COLO668 (cell line): Measurements from ENCODE around the gene ANKRD13A.
"Not testable (repeated sequence)": the region's sequence is repeated elsewhere in the genome, so short reads cannot be mapped to it uniquely, and the experiment has no call there.

Experiments used
- DNase-seq: peaks from one replicate; lab custom pipeline; 2025; ENCODE audit not compliant: unreplicated experiment; lab: John Stamatoyannopoulos, UW

ANKRD13A gene

GRCh38 chr12:109983432-109984142, 15.6 kb upstream of the ANKRD13A start:
- no peak for DNase-seq

GRCh38 chr12:109986236-109986635, 13.0 kb upstream of the ANKRD13A start:
- DNase-seq: not testable (repeated sequence)

- DNase-seq: no peak
Measured at GRCh38 chr12:109987615-109988014, 11.6 kb upstream of the ANKRD13A start.

GRCh38 chr12:109988274-109988673, 11.0 kb upstream of the ANKRD13A start:
- no peak for DNase-seq

GRCh38 chr12:109988903-109989302, 10.3 kb upstream of the ANKRD13A start:
- DNase-seq: no peak

GRCh38 chr12:109989380-109989779, 9.8 kb upstream of the ANKRD13A start:
- DNase-seq: no peak

GRCh38 chr12:109991586-109991985, 7.6 kb upstream of the ANKRD13A start:
- no peak for DNase-seq

- DNase-seq: no peak
Measured at GRCh38 chr12:109993091-109993490, 6.1 kb upstream of the ANKRD13A start.

GRCh38 chr12:109994401-109995175, 4.6 kb upstream of the ANKRD13A start:
- no peak for DNase-seq

- no peak for DNase-seq
Measured at GRCh38 chr12:109995361-109995685, 3.9 kb upstream of the ANKRD13A start.

GRCh38 chr12:109995686-109996482, 3.3 kb upstream of the ANKRD13A start, which contains the start of gene GIT2:
Gene GIT2 (minus strand): TSS chr12:109996368. CDS start chr12:109996224, 144 bp downstream.
- peak; percentile 97 for DNase-seq

GRCh38 chr12:109996483-109996853, 2.8 kb upstream of the ANKRD13A start:
- no peak for DNase-seq

GRCh38 chr12:109997393-109997792, 1.8 kb upstream of the ANKRD13A start:
- DNase-seq: no peak

GRCh38 chr12:109998241-109998903, 858 bp upstream of the ANKRD13A start:
- DNase-seq: no peak

GRCh38 chr12:109999649-109999971, 380 bp downstream of the ANKRD13A start:
- no peak for DNase-seq

GRCh38 chr12:109999983-110000505, 814 bp downstream of the ANKRD13A start:
- peak; percentile 15 for DNase-seq

- no peak for DNase-seq
Measured at GRCh38 chr12:110001596-110001995, 2.4 kb downstream of the ANKRD13A start.

- DNase-seq: no peak
Measured at GRCh38 chr12:110002676-110003515, 3.7 kb downstream of the ANKRD13A start.

GRCh38 chr12:110004598-110004997, 5.4 kb downstream of the ANKRD13A start:
- DNase-seq: no peak

GRCh38 chr12:110005319-110005973, 6.2 kb downstream of the ANKRD13A start:
- no peak for DNase-seq
